ENCODE measurements around the gene RTCA.
A peak's percentile ranks its signal among the peaks of the same experiment; 100 is the strongest.
"Not testable (repeated sequence)": the region's sequence is repeated elsewhere in the genome, so short reads cannot be mapped to it uniquely, and the experiment has no call there.

The RTCA gene

GRCh38 chr1:100261686-100262085 lies 4.3 kb upstream of the RTCA start:
- DNase-seq (ENCODE audit: low read depth) = no peak
- no peak for TF ChIP-seq CTCF (IDR thresholded peaks at IDR 0.05; ENCODE audit: low read depth, low read length, missing control alignments)
- H3K4me3 ChIP-seq (ENCODE audit: low read depth, low read length) = no peak overlapping the region

- not testable (repeated sequence) for H3K4me3 ChIP-seq (ENCODE audit: low read depth, low read length); DNase-seq (ENCODE audit: low read depth)
Observed at GRCh38 chr1:100264081-100264480, 1.9 kb upstream of the RTCA start.

DNA sequence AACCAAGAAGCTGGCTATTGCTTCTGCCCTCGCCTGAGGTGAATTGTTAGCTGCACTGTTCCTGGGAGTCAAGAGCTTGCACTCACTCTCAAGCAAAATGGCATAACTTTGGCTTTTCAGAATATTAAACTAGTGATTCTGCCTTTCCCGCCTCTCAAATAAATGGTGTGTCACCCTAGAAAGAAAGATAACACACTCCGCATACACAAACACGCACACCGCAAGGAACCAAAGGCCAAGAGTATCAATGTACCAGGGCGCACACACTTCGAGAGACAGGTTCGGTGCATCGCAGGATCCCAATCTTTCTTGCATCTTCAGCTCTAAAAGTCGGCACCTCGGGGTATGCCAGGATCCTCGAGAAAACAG lies 470 bp upstream of the RTCA start:
- no peak for DNase-seq (ENCODE audit: low read depth)
- TF ChIP-seq CTCF (IDR thresholded peaks at IDR 0.05; ENCODE audit: low read depth, low read length, missing control alignments) = no peak
- peak overlapping the region; percentile 99 for H3K4me3 ChIP-seq (ENCODE audit: low read depth, low read length)

DNA sequence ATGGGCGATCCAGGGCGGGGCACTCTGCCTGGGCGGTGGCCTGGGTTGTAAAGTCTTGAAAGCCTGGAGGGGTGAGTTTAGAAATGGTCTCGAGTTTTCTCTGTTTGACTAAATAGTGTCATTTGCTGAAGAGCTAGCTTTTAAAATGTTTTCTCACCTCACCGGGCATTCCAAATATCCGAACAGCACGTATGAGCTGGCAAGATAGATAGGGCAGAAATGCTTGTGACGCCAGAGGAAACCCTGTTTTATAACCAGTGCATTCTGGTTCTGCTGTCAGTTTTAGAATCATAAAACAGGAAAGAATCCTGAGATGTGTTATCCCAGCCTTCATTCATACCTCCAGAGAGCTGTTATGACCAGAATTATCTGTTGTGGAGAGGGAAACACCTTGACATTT lies 725 bp downstream of the RTCA start:
- DNase-seq (ENCODE audit: low read depth) = no peak
- peak overlapping the region; percentile 99 for H3K4me3 ChIP-seq (ENCODE audit: low read depth, low read length)
- TF ChIP-seq CTCF (IDR thresholded peaks at IDR 0.05; ENCODE audit: low read depth, low read length, missing control alignments) = no peak

- no peak for TF ChIP-seq CTCF (IDR thresholded peaks at IDR 0.05; ENCODE audit: low read depth, low read length, missing control alignments)
- peak overlapping the region; percentile 99; the same call in 1 of the 2 replicates for H3K4me3 ChIP-seq (ENCODE audit: low read depth, low read length)
- no peak for DNase-seq (ENCODE audit: low read depth)
Observed at GRCh38 chr1:100267284-100267683, 1.3 kb downstream of the RTCA start.

GRCh38 chr1:100268202-100268601 lies 2.2 kb downstream of the RTCA start:
- H3K4me3 ChIP-seq (ENCODE audit: low read depth, low read length) = no peak overlapping the region
- no peak for DNase-seq (ENCODE audit: low read depth)
- TF ChIP-seq CTCF (IDR thresholded peaks at IDR 0.05; ENCODE audit: low read depth, low read length, missing control alignments) = no peak

DNA sequence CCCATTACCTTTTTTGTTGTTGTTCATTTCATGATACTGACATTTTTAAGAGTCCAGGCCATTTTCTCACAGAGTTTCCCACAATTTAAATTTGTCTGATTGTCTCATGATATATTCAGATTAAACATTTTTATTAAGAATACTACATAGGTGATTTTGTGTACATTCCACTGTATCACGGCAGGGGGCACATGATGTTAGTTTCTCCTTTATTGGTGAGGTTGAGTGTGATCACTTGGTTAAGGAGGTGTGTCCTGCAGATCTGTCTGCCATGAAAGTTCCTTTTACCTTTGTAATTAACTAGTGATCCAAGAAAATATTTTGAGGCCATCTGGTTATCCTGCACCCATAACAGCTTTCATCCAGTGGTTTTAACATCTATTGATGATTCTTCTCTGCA lies 11.8 kb downstream of the RTCA start:
- no peak for DNase-seq (ENCODE audit: low read depth)
- H3K4me3 ChIP-seq (ENCODE audit: low read depth, low read length) = no peak overlapping the region
- no peak for TF ChIP-seq CTCF (IDR thresholded peaks at IDR 0.05; ENCODE audit: low read depth, low read length, missing control alignments)
